Measurements from ENCODE around the gene ZBTB22.

The ZBTB22 gene

GRCh38 chr6:33314515-33314942 is 3.0 kb downstream of the ZBTB22 start:
- DNase-seq (ENCODE audit: extremely low read depth, low read depth) = no peak

GRCh38 chr6:33313709-33314514 is 3.6 kb downstream of the ZBTB22 start, which contains the start of gene TAPBP:
Gene TAPBP (minus strand): TSS chr6:33314078. CDS start chr6:33314041, 37 bp downstream.
- TF ChIP-seq CTCF (IDR thresholded peaks at IDR 0.05; ENCODE audit: low read depth, low read length) = no peak
- DNase-seq (ENCODE audit: extremely low read depth, low read depth) = no peak

More at GRCh38 chr6:33314515-33314942, 3.0 kb downstream of the ZBTB22 start:
- no peak for TF ChIP-seq CTCF (IDR thresholded peaks at IDR 0.05; ENCODE audit: low read depth, low read length)

- DNase-seq (ENCODE audit: extremely low read depth, low read depth) = no peak
- TF ChIP-seq CTCF (IDR thresholded peaks at IDR 0.05; ENCODE audit: low read depth, low read length) = no peak
Observed at GRCh38 chr6:33313105-33313708, 4.3 kb downstream of the ZBTB22 start.

- DNase-seq (ENCODE audit: extremely low read depth, low read depth) = no peak
- TF ChIP-seq CTCF (IDR thresholded peaks at IDR 0.05; ENCODE audit: low read depth, low read length) = no peak
Observed at GRCh38 chr6:33312361-33313104, 5.0 kb downstream of the ZBTB22 start.

- DNase-seq (ENCODE audit: extremely low read depth, low read depth) = no peak
- TF ChIP-seq CTCF (IDR thresholded peaks at IDR 0.05; ENCODE audit: low read depth, low read length) = no peak
Observed at GRCh38 chr6:33306356-33306755, 11.2 kb downstream of the ZBTB22 start.

GRCh38 chr6:33305052-33305451 is 12.5 kb downstream of the ZBTB22 start:
- no peak for TF ChIP-seq CTCF (IDR thresholded peaks at IDR 0.05; ENCODE audit: low read depth, low read length)
- DNase-seq (ENCODE audit: extremely low read depth, low read depth) = no peak
